GM23338 (cell line): ENCODE data around the gene SPOCK2. TPM values are rescaled to one million over a fixed set of nuclear protein-coding genes. Genes with fewer than 3 reads are reported as not detected.

Experiments
- ATAC-seq: fragments of 200-7000 bp; cut with Tn5 transposase; 3 replicates; pipeline ENCODE4 v1.9.1; 2020
- DNase-seq: peaks from one replicate; pipeline ENCODE4 v3.0.0-alpha.2; 2015; ENCODE audit warnings: low spot score
- H2AFZ ChIP-seq: fragments of 200-600 bp; sonication (generic); 2 replicates; pipeline ENCODE4 v1.8.0; 2016; ENCODE audit warnings: antibody characterized with exemption, mild to moderate bottlenecking, moderate library complexity
- H3F3A ChIP-seq: fragments of 200-600 bp; sonication (generic); replicated peaks from 2 replicates; pipeline ENCODE4 v1.8.0; 2017; ENCODE audit warnings: antibody characterized with exemption, mixed run types, low read depth
- H3K27ac ChIP-seq: fragments of 200-600 bp; sonication (generic); 2 replicates; pipeline ENCODE4 v1.6.1; 2016; ENCODE audit warnings: low read depth
- H3K27me3 ChIP-seq: fragments of 200-600 bp; sonication (generic); 2 replicates; pipeline ENCODE4 v1.8.0; 2016; ENCODE audit warnings: mild to moderate bottlenecking, mixed run types, moderate library complexity; ENCODE audit not compliant: insufficient read depth
- H3K36me3 ChIP-seq: fragments of 200-600 bp; sonication (generic); 2 replicates; pipeline ENCODE4 v1.8.0; 2016; ENCODE audit warnings: mild to moderate bottlenecking; ENCODE audit not compliant: insufficient read depth
- H3K4me1 ChIP-seq: fragments of 200-600 bp; sonication (generic); 2 replicates; pipeline ENCODE4 v1.8.0; 2016; ENCODE audit warnings: mild to moderate bottlenecking, moderate library complexity; ENCODE audit not compliant: insufficient read depth
- H3K4me2 ChIP-seq: fragments of 200-600 bp; sonication (generic); 2 replicates; pipeline ENCODE4 v1.7.1; 2017; ENCODE audit warnings: mixed run types
- H3K4me3 ChIP-seq: fragments of 200-600 bp; sonication (generic); 2 replicates; pipeline ENCODE4 v1.6.1; 2016; ENCODE audit warnings: mixed run types
- H3K79me2 ChIP-seq: fragments of 200-600 bp; sonication (generic); replicated peaks from 2 replicates; pipeline ENCODE4 v1.8.0; 2017; ENCODE audit warnings: mild to moderate bottlenecking; ENCODE audit not compliant: insufficient read depth
- H3K9me2 ChIP-seq: fragments of 200-600 bp; sonication (generic); 2 replicates; pipeline ENCODE4 v1.8.0; 2017; ENCODE audit not compliant: insufficient read depth
- H4K20me1 ChIP-seq: fragments of 200-600 bp; sonication (generic); replicated peaks from 2 replicates; pipeline ENCODE4 v1.8.0; 2017; ENCODE audit warnings: mild to moderate bottlenecking; ENCODE audit not compliant: insufficient read depth
- H3K27ac Mint-ChIP-seq: 2 replicates; pipeline ENCODE4 v1.8.0; 2020; ENCODE audit warnings: inconsistent platforms, mild to moderate bottlenecking, moderate library complexity, mixed read lengths
- H3K27me3 Mint-ChIP-seq: 3 replicates; pipeline ENCODE4 v1.8.0; 2022; ENCODE audit warnings: low read depth, mild to moderate bottlenecking, moderate library complexity, mixed read lengths, inconsistent platforms; ENCODE audit not compliant: insufficient read depth, poor library complexity
- H3K36me3 Mint-ChIP-seq: 3 replicates; pipeline ENCODE4 v1.8.0; 2021; ENCODE audit warnings: low read depth, mild to moderate bottlenecking, inconsistent platforms, moderate library complexity, mixed read lengths
- H3K4me1 Mint-ChIP-seq: 3 replicates; pipeline ENCODE4 v1.8.0; 2020; ENCODE audit warnings: mild to moderate bottlenecking, inconsistent platforms, mixed read lengths
- H3K4me3 Mint-ChIP-seq: 3 replicates; pipeline ENCODE4 v1.8.0; 2021; ENCODE audit warnings: moderate library complexity, mild to moderate bottlenecking, inconsistent platforms, mixed read lengths
- H3K9me3 Mint-ChIP-seq: 3 replicates; pipeline ENCODE4 v1.8.0; 2020; ENCODE audit warnings: moderate library complexity, mild to moderate bottlenecking, inconsistent platforms, mixed read lengths
- CREB1 ChIP-seq: fragments of 250-450 bp; sonication (Bioruptor Pico); IDR thresholded peaks from 2 replicates; pipeline ENCODE4 v1.5.0; 2020; ENCODE audit warnings: low read depth, mild to moderate bottlenecking, moderate library complexity
- ETS1 ChIP-seq: IDR thresholded peaks from 2 replicates; pipeline ENCODE4 v1.6.1; 2016; ENCODE audit warnings: antibody characterized with exemption
- EZH2 ChIP-seq: fragments of 200-600 bp; sonication (generic); IDR thresholded peaks from one replicate; pipeline ENCODE4 v1.8.0; 2017; ENCODE audit warnings: antibody characterized with exemption, mild to moderate bottlenecking, low read depth; ENCODE audit not compliant: unreplicated experiment
- EZH2phosphoT487 ChIP-seq: fragments of 200-600 bp; sonication (generic); IDR thresholded peaks from one replicate; pipeline ENCODE4 v1.8.1; 2018; ENCODE audit warnings: antibody characterized with exemption; ENCODE audit not compliant: unreplicated experiment
- JUNB ChIP-seq: IDR thresholded peaks from one replicate; pipeline ENCODE4 v1.6.1; 2016; ENCODE audit warnings: antibody characterized with exemption; ENCODE audit not compliant: unreplicated experiment
- NANOG ChIP-seq: IDR thresholded peaks from 2 replicates; pipeline ENCODE4 v1.6.1; 2016; ENCODE audit warnings: antibody characterized with exemption, borderline replicate concordance
- POLR2AphosphoS5 ChIP-seq: IDR thresholded peaks from 2 replicates; pipeline ENCODE4 v1.6.1; 2016; ENCODE audit warnings: antibody characterized with exemption, low read depth
- STAT1 ChIP-seq: IDR thresholded peaks from one replicate; pipeline ENCODE4 v1.6.1; 2016; ENCODE audit warnings: antibody characterized with exemption; ENCODE audit not compliant: unreplicated experiment
- ZNF114 ChIP-seq: fragments of 250-450 bp; sonication (Bioruptor Pico); IDR thresholded peaks from 2 replicates; pipeline ENCODE4 v1.5.0; 2020; ENCODE audit warnings: mild to moderate bottlenecking, moderate library complexity
- ZNF331 ChIP-seq: fragments of 250-450 bp; sonication (Bioruptor Pico); IDR thresholded peaks from 2 replicates; pipeline ENCODE4 v1.5.0; 2020; ENCODE audit warnings: low read depth, mild to moderate bottlenecking, moderate library complexity
- ZNF462 ChIP-seq: fragments of 250-450 bp; sonication (Bioruptor Pico); IDR thresholded peaks from 2 replicates; pipeline ENCODE4 v1.5.0; 2020; ENCODE audit warnings: mild to moderate bottlenecking, moderate library complexity
- polyA plus RNA-seq: library from polyadenylated mRNA; unstranded; fragments of >200 nt; fragmentation: Nextera tagmentation; extraction: Ambion mirVana; gene quantifications from 2 replicates; pipeline ENCODE4 v1.2.1, GENCODE V29; 2016
- total RNA-seq: library from RNA; depleted of rRNA; stranded (reverse); fragments of >200 nt; shearing (Covaris generic); gene quantifications from 2 replicates; pipeline ENCODE4 v1.2.3, GENCODE V29; 2014
- TF ChIP-seq, protein P1 (sequence below), 2 experiments: fragments of 200-600 bp in 1 of 2; sonication (generic) in 1 of 2; conservative IDR thresholded peaks; 2 replicates each; pipeline versions ENCODE4 v1.5.1 to v1.6.1; 2016 to 2017; ENCODE audit warnings: antibody characterized with exemption in 2 of 2, low read depth in 2 of 2, mild to moderate bottlenecking in 2 of 2, moderate library complexity in 1 of 2
- TF ChIP-seq, protein P2 (sequence below): IDR thresholded peaks from one replicate; pipeline ENCODE4 v1.6.1; 2018; ENCODE audit warnings: antibody characterized with exemption; ENCODE audit not compliant: unreplicated experiment

The SPOCK2 gene
- total and polyA plus RNA-seq, 2 experiments from 2014 or later = 1.3 to 3.6 TPM

DNA sequence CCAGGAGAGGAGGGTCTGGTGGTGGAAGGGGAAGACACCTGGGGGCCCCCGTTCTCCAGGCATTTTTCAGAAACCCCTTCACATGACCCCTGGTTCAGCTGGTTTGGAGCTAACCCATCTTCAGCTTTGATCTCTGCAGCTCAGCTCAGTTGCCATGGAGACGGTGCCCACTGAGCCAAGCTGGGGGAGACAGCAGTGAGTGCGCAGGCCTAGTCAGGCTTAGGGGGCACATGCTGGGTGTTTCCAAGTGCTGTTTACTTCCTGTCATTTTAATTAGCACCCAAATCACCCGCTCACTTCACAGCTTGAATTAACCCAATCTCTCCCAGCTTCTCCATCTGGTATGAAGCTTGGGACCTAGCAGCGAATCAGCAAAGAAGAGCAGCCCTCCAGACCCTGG is 9.0 kb downstream of the SPOCK2 start:
- Histone ChIP-seq H3K4me3 (no peak overlapping the region), H2AFZ (no peak overlapping the region), H3K27me3 (no peaks in the 10 kb centered on the region), H3K4me2 (no peak overlapping the region), H3K9me2 (no peaks in the 10 kb centered on the region), H3K27ac (no peak overlapping the region), H3K36me3 (no peaks in the 10 kb centered on the region), H4K20me1 (no peaks in the 10 kb centered on the region), H3K4me1 (no peaks in the 10 kb centered on the region), H3K79me2 (no peaks in the 10 kb centered on the region), H3F3A (no peaks in the 10 kb centered on the region)
- peaks cover 7% of the 10 kb centered on the region for H3K4me1 Mint-ChIP-seq
- peaks cover 13% of the 10 kb centered on the region for H3K27me3 Mint-ChIP-seq
- no peak overlapping the region for H3K4me3 Mint-ChIP-seq
- H3K27ac Mint-ChIP-seq = no peak overlapping the region
- ATAC-seq (no peak), DNase-seq (no peak)
- H3K36me3 Mint-ChIP-seq = no peaks in the 10 kb centered on the region
- no peak for TF ChIP-seq ZNF462
- no peak for TF ChIP-seq ZNF114 (CRISPR knock-in tag)
- TF ChIP-seq, protein P1, sequence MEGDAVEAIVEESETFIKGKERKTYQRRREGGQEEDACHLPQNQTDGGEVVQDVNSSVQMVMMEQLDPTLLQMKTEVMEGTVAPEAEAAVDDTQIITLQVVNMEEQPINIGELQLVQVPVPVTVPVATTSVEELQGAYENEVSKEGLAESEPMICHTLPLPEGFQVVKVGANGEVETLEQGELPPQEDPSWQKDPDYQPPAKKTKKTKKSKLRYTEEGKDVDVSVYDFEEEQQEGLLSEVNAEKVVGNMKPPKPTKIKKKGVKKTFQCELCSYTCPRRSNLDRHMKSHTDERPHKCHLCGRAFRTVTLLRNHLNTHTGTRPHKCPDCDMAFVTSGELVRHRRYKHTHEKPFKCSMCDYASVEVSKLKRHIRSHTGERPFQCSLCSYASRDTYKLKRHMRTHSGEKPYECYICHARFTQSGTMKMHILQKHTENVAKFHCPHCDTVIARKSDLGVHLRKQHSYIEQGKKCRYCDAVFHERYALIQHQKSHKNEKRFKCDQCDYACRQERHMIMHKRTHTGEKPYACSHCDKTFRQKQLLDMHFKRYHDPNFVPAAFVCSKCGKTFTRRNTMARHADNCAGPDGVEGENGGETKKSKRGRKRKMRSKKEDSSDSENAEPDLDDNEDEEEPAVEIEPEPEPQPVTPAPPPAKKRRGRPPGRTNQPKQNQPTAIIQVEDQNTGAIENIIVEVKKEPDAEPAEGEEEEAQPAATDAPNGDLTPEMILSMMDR (conservative IDR thresholded peaks at IDR 0.05; ENCODE audit: low read depth in 2 of 2) = no peak
- TF ChIP-seq CREB1 = no peak
- no peak for TF ChIP-seq NANOG
- no peak for TF ChIP-seq JUNB
- no peak for TF ChIP-seq STAT1
- no peak for TF ChIP-seq ETS1
- TF ChIP-seq EZH2 = no peak
- no peak for TF ChIP-seq EZH2phosphoT487
- TF ChIP-seq ZNF331 = no peak
- TF ChIP-seq POLR2AphosphoS5 = no peak
- TF ChIP-seq, protein P2, sequence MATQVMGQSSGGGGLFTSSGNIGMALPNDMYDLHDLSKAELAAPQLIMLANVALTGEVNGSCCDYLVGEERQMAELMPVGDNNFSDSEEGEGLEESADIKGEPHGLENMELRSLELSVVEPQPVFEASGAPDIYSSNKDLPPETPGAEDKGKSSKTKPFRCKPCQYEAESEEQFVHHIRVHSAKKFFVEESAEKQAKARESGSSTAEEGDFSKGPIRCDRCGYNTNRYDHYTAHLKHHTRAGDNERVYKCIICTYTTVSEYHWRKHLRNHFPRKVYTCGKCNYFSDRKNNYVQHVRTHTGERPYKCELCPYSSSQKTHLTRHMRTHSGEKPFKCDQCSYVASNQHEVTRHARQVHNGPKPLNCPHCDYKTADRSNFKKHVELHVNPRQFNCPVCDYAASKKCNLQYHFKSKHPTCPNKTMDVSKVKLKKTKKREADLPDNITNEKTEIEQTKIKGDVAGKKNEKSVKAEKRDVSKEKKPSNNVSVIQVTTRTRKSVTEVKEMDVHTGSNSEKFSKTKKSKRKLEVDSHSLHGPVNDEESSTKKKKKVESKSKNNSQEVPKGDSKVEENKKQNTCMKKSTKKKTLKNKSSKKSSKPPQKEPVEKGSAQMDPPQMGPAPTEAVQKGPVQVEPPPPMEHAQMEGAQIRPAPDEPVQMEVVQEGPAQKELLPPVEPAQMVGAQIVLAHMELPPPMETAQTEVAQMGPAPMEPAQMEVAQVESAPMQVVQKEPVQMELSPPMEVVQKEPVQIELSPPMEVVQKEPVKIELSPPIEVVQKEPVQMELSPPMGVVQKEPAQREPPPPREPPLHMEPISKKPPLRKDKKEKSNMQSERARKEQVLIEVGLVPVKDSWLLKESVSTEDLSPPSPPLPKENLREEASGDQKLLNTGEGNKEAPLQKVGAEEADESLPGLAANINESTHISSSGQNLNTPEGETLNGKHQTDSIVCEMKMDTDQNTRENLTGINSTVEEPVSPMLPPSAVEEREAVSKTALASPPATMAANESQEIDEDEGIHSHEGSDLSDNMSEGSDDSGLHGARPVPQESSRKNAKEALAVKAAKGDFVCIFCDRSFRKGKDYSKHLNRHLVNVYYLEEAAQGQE = no peak
- no peaks in the 10 kb centered on the region for H3K9me3 Mint-ChIP-seq
